NOMO-1 treated with DMSO at 0.1 percent for 48 hours (cell line): Measurements from ENCODE around the gene IL1R1.

Experiments
- DNase-seq: peaks from one replicate; lab custom pipeline; 2025; ENCODE audit not compliant: unreplicated experiment; lab: John Stamatoyannopoulos, UW

Gene IL1R1

DNA sequence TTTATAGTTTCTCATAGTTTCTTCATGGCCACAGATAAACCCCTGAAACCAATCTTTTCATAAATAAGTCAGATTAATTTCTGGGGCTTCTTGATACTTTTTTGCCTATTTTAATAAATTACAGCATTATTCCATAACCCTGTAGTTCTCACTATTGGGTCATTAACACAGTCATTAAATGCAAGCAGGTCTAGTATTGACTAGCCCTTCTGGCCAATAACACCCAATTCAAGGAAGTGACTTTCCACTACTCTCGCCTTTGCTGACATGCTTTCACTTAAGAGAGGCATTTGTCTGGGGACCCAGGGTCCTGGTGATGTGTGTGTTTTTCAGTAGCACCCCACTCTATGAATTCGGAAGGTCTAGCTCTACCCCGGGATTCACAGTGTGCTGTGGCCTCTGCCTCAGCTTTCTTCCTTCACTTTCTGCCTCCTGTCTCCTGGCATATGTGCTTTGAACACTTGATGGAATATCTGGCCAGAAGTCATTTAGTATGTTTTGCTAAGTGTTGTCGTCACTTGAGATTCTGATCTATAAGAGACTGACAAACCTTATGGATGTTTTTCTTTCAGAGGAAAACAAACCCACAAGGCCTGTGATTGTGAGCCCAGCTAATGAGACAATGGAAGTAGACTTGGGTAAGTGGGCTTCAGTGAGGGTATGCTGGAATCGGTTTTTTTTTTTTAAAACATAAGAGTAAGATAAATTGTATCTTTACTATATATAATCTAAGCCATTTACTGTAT lies 25.7 kb downstream of the IL1R1 start:
- no peak for DNase-seq

DNA sequence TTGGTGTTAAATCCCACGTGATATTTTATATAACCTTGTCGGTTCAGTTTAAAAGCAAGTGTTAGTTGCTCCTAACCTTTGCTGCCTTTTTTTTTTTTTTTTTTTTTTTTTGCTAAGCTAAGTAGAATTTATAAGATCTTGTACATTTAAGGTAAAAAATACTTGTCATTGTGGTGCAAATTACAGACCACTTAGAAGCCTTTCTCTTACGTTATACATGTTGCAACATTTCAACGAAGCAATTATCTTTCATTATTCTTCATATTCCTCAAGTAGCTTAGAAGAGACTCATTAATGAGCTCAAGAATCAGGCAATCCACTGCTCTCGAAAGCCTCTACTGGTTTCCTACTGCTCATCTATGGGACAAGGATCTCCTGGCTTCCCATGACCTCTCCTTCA lies 29.4 kb downstream of the IL1R1 start:
- DNase-seq: peak; percentile 67

DNA sequence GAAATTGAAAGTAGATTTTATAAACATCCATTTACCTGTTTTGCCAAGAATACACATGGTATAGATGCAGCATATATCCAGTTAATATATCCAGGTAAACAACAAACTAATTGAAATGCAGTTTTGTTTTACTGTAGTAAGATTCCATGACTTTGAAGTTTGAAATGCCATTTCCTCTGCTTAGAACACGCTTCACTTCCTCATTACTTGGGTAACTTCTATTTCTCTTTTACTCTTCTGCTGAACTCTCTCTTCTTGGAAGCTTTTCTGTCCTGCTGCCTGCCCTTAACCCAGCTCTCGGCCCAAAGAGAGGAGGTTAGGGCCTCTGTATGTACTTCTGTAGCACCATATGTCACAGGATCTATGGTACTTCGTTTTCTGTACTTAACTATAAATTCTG lies 30.2 kb downstream of the IL1R1 start:
- DNase-seq: peak; percentile 71

DNA sequence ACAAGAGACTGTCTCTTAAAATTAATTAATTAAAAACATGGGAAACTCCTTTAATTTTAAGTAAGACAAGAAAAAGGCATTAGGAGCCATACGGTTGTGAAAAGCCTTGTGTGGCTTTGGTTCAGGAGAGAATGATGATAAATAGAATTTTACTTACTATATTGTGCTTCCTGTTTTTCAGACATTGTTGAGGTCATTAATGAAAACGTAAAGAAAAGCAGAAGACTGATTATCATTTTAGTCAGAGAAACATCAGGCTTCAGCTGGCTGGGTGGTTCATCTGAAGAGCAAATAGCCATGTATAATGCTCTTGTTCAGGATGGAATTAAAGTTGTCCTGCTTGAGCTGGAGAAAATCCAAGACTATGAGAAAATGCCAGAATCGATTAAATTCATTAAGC lies 33.6 kb downstream of the IL1R1 start:
- DNase-seq: no peak

DNA sequence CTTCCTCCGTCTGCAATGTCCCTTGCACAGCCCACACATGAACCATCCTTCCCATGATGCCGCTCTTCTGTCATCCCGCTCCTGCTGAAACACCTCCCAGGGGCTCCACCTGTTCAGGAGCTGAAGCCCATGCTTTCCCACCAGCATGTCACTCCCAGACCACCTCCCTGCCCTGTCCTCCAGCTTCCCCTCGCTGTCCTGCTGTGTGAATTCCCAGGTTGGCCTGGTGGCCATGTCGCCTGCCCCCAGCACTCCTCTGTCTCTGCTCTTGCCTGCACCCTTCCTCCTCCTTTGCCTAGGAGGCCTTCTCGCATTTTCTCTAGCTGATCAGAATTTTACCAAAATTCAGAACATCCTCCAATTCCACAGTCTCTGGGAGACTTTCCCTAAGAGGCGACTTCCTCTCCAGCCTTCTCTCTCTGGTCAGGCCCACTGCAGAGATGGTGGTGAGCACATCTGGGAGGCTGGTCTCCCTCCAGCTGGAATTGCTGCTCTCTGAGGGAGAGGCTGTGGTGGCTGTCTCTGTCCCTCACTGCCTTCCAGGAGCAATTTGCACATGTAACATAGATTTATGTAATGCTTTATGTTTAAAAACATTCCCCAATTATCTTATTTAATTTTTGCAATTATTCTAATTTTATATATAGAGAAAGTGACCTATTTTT lies 35.4 kb downstream of the IL1R1 start:
- DNase-seq: no peak

DNA sequence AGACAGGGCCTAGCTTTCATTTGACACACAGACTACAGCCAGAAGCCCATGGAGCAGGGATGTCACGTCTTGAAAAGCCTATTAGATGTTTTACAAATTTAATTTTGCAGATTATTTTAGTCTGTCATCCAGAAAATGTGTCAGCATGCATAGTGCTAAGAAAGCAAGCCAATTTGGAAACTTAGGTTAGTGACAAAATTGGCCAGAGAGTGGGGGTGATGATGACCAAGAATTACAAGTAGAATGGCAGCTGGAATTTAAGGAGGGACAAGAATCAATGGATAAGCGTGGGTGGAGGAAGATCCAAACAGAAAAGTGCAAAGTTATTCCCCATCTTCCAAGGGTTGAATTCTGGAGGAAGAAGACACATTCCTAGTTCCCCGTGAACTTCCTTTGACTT lies 36.5 kb downstream of the IL1R1 start:
- no peak for DNase-seq

DNA sequence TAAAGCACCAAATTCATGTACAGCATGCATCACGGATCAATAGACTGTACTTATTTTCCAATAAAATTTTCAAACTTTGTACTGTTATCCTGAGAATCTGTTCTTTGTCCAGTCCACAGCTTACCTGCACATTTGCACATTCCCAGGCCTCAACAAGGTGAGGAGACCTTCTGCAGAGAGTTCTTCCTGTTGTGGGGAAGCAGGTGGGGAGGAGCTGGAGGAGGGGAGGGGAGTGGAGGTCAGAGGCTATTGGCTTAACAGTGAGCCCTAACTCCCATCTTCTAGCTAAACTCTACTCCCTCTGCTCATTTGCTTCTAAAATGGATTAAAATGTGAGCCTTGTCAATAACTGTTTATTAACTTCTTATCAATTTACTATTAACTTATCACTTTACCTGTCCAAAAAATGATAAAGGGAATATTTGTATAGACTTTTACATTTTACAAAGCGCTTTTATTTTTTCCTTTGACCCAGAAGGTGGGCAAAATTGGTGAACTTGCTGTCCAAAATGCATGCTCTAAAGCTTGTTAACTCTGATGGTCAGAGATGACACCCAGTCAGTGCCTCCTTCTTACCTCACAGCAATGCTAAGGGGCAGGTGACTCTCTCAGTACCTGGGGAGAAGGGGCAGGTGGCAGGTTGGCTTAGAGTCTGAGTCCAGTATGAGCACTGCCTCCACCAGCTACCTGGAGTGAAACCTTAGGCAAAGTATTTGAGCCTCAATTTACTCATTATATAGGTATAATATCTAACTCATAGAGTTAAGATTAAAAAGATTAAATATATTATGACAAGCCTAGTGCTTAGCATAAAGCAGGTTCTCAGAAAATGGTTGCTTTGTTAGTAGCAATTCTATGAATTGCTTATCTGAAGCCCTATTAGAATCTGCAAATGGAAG lies 37.5 kb downstream of the IL1R1 start:
- DNase-seq: no peak

DNA sequence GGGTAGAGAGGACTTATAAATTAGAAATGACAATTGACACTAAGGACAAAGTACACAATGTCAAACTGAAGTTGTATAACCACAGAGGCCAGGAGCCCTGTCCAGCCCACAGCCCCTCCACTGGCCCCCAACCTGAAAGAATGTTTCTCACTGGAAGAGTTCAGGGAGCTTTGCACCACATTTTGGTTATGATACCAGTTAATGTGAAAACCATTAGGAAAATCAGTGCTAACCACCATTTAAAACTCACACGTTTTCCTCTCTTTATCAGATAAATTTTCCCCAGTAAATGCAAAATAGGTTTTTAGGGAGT lies 38.1 kb downstream of the IL1R1 start:
- DNase-seq: no peak

DNA sequence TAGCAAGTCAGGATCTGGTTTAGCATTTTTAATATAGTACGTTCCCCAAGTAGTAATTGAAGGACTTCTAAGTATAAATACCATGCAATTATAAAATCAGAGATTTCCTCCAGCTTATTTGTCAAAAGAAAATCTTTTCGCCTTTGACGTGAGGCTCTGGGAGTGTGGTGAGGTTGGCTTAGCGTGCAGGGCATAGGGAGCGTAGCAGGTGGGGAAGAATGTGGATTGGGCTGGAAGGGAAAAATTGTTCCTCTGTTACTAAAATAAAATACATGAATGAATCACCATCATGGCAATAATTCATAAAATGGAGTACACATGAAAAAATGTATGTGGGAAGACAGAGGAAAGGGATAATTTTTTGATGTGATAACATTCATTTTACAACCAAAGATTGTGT lies 38.8 kb downstream of the IL1R1 start:
- DNase-seq: no peak

DNA sequence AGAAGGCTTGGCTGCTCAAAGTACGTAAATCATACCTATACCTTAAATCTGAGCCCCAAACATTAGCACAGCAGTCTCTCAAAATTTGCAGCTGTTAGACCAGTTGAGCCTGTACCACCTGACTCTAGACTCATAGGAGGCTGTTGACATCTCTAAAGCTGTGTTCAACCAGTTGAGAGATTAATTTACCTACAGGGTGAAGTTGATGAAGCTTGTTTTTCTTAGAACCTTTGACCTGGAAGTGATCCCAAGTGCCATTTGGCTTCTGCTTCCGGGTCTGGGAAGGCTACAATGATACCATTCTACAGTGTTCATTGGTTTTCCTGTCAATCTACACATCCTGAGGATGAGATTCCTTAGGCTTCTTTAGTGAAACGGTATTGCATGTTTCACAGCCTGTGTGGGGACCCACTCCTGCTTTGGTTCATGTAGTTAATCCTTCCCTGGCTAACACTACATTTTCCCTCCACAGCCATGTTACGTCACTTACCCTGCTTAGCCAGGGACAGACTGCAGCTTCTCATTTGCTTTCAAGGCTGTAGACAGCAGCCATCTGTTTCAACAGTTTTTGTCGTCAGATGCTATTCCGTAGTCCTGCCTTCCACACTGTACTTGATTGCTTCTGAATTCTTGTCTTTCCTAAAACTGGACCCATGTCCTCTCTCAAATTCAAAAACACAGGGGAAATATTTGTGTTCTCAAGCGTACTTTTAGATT lies 39.5 kb downstream of the IL1R1 start:
- no peak for DNase-seq

DNA sequence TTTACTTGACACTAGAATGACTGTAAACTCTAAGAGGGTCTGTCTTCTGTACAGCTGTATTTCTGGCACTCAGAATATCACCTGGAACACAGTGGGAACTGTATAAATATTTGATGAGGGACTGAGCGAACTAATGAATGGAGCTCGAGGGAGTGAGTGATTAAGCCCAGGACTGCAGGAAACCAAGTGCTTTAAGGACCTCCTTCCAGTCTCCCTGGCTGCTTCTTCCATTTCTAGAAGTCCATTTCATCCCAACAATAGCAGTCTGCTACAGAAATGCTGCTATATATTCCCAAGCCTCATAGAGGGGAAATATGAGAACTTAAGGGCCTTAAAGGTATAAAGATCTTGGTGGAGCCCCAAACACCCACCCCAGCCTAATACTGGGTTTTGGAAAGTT lies 41.5 kb downstream of the IL1R1 start:
- DNase-seq: no peak

DNA sequence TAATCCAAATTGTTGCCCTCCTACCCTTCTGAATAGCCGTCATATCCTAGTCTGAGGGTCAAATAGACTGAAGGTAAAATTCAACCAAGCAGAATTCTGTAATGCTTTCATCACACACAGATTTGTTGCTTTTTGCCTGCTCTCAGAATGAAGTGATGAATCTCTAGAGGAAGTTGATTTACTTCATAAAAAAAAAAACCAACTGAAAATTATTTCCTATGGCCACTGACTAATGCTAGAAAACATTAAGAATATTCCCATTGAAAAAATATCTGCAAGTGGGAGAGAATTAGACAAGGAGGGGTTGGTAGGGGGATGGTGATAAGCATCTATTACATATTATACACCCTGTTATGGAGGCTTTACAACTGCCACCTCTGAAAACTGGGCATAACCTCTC lies 42.0 kb downstream of the IL1R1 start:
- DNase-seq: no peak

DNA sequence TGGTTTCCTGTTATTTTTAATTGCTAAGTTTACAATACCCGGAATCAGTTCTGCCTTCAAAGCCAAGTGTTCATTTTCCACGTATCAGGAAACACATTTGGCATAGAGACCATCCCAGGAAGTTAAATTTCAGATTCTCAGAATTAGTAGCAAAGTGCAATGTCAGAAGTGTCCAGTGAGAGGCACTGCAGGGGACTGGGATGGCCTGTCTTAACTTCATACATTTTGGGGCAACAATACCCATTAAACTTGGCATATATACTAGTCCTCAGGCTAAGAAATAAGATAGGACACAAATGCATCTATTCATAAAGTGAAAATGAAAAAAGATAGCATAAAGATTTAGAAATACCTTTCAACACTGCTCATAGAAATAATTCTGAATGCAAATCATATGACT lies 42.8 kb downstream of the IL1R1 start:
- no peak for DNase-seq

DNA sequence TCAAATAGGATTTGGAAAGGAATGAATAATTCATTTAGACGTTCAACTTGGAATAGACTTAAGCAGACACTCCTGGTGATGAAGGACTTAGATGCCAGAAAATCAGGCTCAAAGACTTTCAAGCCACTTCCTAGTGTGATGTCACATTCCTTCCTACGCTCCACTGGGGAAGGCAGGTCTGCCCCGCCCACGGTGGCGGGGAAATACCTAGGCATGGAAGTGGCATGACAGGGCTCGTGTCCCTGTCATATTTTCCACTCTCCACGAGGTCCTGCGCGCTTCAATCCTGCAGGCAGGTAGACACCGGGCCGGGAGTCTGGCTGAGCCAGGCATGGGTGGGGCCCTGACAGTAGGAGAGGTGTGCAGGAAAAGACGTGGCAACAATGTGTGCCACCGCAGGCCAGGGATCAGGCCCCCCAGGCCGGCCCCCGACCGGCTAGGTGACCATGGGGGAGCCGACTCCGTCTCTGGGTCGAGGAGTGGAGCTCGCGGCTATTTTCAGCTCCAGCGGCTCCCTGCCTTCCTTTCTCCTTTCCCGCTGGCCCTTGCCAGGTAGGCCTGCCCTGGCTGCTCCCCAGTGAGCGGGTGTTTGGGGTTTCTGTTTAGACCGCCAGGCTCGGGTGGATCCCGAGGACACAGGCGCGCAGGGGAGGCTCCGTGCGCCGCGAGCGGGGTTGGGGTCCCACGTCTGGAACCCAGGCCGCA lies 44.4 kb downstream of the IL1R1 start, which contains the start of gene IL1RL2:
Gene IL1RL2, plus strand, starts transcription at position 233 of the 705 bp plus-strand sequence. CDS start 845 bp downstream, outside the sequence.
- no peak for DNase-seq

DNA sequence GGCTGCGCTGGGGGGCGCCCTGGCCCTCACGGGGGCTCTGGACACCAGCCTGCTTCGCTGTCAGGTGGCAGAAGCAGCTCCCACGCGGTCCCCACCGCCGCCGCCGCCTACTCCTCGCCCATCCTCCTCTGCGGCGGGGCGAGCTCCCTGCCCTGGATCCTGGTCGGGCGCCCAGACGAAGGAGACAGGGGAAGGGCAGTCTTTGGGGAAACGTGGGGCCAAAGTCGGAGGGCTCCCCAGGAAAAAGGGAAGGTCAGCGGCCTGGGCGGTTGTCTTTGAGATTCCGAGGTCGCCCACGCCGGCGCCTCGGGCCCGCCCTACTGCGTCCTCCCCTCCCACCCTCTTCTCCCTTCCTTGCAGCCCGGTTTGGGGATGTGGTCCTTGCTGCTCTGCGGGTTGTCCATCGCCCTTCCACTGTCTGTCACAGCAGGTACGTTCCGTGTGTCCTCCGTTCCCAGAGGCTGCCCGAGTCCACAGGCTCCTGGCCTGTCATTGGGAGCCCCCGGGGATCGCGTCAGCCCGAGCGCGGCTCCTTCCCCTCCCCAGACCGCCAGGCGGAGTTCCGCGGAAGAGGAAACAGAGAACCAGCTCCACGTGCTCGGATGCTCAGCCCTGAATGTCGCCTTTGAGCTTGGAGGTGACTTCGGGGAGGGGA lies 45.1 kb downstream of the IL1R1 start:
- no peak for DNase-seq

DNA sequence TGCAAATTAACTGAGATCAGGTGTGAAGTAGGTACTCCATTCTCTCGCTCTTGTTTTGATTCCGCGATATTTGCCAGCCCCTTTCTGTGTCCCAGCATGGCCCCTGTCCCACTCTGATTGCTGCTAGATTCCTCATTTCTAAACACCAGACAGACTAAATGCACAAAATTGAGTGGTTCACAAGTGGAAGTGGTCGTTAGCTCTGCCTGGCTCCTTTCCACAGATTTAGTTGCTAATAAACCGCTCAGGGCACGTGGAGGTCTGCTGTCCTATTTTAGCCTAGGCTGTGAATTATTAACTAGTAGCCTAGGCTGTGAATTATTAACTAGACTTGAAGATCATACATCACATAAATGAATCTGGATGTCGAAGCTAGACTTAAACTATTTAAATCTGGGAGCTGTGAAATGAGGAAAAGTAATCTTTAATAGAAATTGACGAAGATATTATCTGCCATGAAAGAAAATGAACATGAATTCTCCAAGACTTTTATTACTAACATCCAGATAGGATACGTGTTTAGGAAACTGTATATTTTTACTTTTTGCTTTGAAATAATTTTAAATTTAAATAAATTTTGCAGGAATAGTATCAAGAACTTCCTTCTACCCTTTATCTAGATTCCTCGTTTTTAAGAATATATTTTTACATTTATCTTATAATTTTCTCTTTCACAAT lies 48.0 kb downstream of the IL1R1 start:
- no peak for DNase-seq

DNA sequence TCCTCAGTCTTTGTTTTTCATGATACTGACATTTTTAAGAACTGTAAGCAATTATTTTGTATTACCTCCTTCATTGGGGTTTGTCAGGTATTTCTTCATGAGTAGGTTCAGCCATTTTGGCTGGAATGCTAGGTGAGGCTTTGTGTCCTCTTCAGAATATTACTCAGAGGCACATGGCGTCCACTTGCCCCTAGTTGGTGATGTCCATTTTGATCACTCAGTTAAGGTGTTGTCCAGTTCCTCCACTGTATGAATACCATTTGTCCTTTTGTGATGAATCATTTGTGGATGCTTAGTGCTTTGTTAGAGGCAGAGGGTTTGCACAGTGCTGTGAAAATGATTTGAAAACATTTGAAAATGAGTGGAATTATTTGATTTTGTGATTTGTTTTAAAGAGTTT lies 49.0 kb downstream of the IL1R1 start:
- no peak for DNase-seq

DNA sequence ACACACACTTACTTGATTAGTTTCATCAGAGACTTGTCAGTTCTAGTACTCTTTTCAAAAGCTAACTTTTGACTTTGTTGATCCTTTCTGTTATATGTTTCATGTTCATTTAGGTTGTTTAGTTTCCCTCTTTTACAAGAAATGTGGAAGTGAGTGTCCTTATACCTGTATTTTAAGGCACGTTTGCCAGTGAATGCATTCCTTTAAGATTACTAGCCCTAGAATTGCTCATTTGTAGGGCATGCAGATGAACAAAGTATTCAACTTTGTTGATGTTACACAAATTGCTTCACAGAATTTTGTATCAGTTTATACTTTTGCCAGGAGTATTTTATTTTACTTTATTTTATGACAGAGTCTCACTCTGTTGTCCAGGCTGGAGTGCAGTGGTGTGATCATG lies 50.5 kb downstream of the IL1R1 start:
- DNase-seq: no peak

DNA sequence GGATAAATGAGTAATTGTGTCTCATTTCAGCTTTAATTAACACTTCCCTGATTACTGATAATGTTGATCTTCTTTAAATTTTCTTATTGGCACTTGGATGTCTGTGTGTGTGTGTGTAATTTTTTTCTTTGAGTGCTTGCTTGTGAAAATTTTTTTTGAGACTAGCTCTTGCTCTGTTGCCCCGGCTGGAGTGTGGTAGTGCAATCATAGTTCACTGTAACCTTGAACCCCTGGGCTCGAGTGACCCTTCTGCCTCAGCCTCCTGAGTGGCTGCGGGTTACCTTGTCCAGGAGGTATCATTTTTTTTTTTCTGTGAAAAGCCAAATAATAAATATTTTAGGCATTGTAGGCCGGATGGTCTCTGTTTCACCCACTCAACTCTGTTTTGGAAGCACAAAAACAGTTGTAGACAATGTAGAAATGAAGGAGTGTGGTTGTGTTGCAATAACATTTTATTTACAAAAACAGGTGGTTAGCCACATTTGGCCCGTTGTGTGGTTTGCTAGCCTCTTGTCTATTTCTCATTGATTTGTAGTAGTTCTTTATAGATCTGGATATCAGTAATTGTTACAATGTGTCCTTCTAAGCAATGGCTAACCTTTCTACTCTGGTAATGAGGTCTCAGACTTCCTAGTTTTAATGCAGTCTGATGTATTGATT lies 52.2 kb downstream of the IL1R1 start:
- no peak for DNase-seq
